Adrenal gland (tissue), 12 donors: ENCODE measurements around the gene PPFIA1. TPM values are rescaled to one million over a fixed set of nuclear protein-coding genes. Genes with fewer than 3 reads are reported as not detected.

Experiments
- DNase-seq, 7 donors: peaks; one replicate each; pipeline ENCODE4 v3.0.0-alpha.2; 2019 to 2020
- H3K27ac ChIP-seq, 5 donors: fragments of 200-600 bp; sonication (generic) in 4 of 5; 1 replicate in 3 of 5; 2 replicates in 2 of 5; pipeline versions ENCODE4 v1.5.1 to v1.8.0; 2016 to 2020; ENCODE audit warnings: mild to moderate bottlenecking in 1 of 5
- H3K27me3 ChIP-seq: fragments of 200-600 bp; 2 replicates; pipeline ENCODE4 v1.8.0; 2021
- H3K36me3 ChIP-seq, 2 donors: fragments of 200-600 bp; replicated peaks in 1 of 2; 1 replicate in 1 of 2; 2 replicates in 1 of 2; pipeline versions ENCODE4 v1.5.1 to v1.8.0; 2018 to 2022
- H3K4me1 ChIP-seq, 2 donors: fragments of 200-600 bp; replicated peaks in 1 of 2; 1 replicate in 1 of 2; 2 replicates in 1 of 2; pipeline versions ENCODE4 v1.5.1 to v1.8.0; 2018 to 2021
- H3K4me3 ChIP-seq, 4 donors: fragments of 200-600 bp; sonication (generic) in 3 of 4; one replicate each; pipeline ENCODE4 v1.5.1; 2016 to 2018
- H3K9me3 ChIP-seq, 3 donors: fragments of 200-600 bp; sonication (generic) in 1 of 3; replicated peaks in 1 of 3; 1 replicate in 2 of 3; 2 replicates in 1 of 3; pipeline versions ENCODE4 v1.5.1 to v1.8.0; 2016 to 2021
- CTCF ChIP-seq, 6 experiments: fragments of 450-650 bp in 4 of 6; fragments of 200-600 bp in 2 of 6; sonication (generic) in 1 of 6; IDR thresholded peaks; 1 replicate in 5 of 6; 2 replicates in 1 of 6; pipeline versions ENCODE4 v1.5.1 to v1.8.0; 2016 to 2021; ENCODE audit warnings: antibody characterized with exemption in 6 of 6, mild to moderate bottlenecking in 2 of 6, moderate library complexity in 1 of 6
- POLR2A ChIP-seq, 2 donors: fragments of 450-650 bp; IDR thresholded peaks; one replicate each; pipeline ENCODE4 v1.6.1; 2017; ENCODE audit warnings: antibody characterized with exemption in 2 of 2, mild to moderate bottlenecking in 2 of 2, moderate library complexity in 1 of 2
- WGBS, 4 donors: extraction: QIAGEN DNeasy Blood & Tissue Kit in 2 of 4; methylation state at CpG; one replicate each; pipeline versions ENCODE4 v1.1.5 to v1.1.7; 2013 to 2017; 5-methylcytosine and 5-hydroxymethylcytosine counted together
- intact Hi-C, 2 donors: fragments of 100-400 bp; cut with DNase I; formaldehyde crosslinking; loops; one replicate each; pipeline versions ENCODE4 v1.14.1 to v1.15.0; 2022 to 2023
- polyA plus RNA-seq, 3 donors: library from polyadenylated mRNA; stranded (reverse); fragments of 200-250 nt in 2 of 3; fragments of 350-450 nt in 1 of 3; fragmentation: Illumina TruSeq in 1 of 3; extraction: RNeasy Lipid Tissue Mini Kit (QIAGEN cat#74804) in 1 of 3; gene quantifications; one replicate each; pipeline ENCODE4 v1.2.3, GENCODE V29; 2013 to 2014
- total RNA-seq, 9 donors: library from RNA; depleted of rRNA in 4 of 9; stranded (reverse); fragments of >200 nt in 4 of 9; fragments of 120-200 nt in 1 of 9; fragmentation: NEBNext Ultra II Directional in 1 of 9; extraction: Animal tissue kit (Norgen Biotek cat#: 25700) in 1 of 9; gene quantifications; one replicate each; pipeline versions ENCODE4 v1.1.0 to v1.2.4, GENCODE V29; 2013 to 2023
- donor health status: healthy with polysubstance abuse.
- donor health status: Bipolar disorder and iron deficiency.
- donor health status: DM: yes; HTN: yes; CAD: no.
- donor health status: DM: no; HTN: no; CAD: no.
- donor health status: DM: no; HTN: no; CAD: no.
- donor health status: DM: yes; HTN: yes; CAD: no.

Gene PPFIA1
- total and polyA plus RNA-seq, 12 donors: 25.8 to 58.6 (median 35.7) TPM

- DNase-seq: no peak
- no peak overlapping the region for H3K4me3 ChIP-seq
- no peaks in the 10 kb centered on the region for H3K9me3 ChIP-seq
- H3K4me1 ChIP-seq: peaks cover 0 to 11% of the 10 kb centered on the region in 2 donors
- intact Hi-C loops: no loop called here
- no peak for TF ChIP-seq CTCF (IDR thresholded peaks at IDR 0.05)
- H3K27me3 ChIP-seq: no peaks in the 10 kb centered on the region
- 88 to 95% (median 94%) methylated on average over 4 of the region's 4 CpGs for WGBS, 4 donors
- peaks cover 0 to 41% of the 10 kb centered on the region in 2 donors for H3K36me3 ChIP-seq
- H3K27ac ChIP-seq: no peak overlapping the region
These were observed 11.5 kb downstream of the PPFIA1 start for GRCh38 chr11:70282012-70282411.

DNA sequence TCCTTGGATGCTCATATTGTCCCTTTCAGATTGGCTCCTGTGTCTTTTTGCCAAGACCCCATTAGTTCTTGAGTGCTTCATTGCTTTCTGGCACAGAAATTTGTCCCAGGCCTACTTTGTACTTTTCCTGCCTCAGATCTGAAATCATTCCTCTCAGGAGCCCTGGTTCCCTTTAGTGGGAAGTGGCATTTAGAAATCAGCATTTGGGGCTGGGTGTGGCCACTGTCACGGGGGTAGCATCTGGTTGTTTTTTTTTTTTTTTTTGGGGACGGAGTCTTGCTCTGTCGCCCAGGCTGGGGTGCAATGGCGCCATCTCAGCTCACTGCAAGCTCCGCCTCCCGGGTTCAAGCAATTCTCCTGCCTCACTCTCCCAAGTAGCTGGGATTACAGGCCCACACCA is 18.2 kb downstream of the PPFIA1 start:
- no peak overlapping the region for H3K27ac ChIP-seq
- intact Hi-C loops: no loop called here
- no peak for DNase-seq
- TF ChIP-seq POLR2A (IDR thresholded peaks at IDR 0.05) (no peak), CTCF (IDR thresholded peaks at IDR 0.05) (no peak)
- H3K4me3 ChIP-seq: no peak overlapping the region
- H3K9me3 ChIP-seq: no peaks in the 10 kb centered on the region
- 85 to 94% (median 89%) methylated on average over 6 of the region's 6 CpGs for WGBS, 4 donors
- no peaks in the 10 kb centered on the region for H3K27me3 ChIP-seq
- no peaks in the 10 kb centered on the region for H3K4me1 ChIP-seq
- peaks cover 0 to 48% of the 10 kb centered on the region in 2 donors for H3K36me3 ChIP-seq

GRCh38 chr11:70289582-70289981 is 19.1 kb downstream of the PPFIA1 start:
- H3K36me3 ChIP-seq: peaks cover 0 to 42% of the 10 kb centered on the region in 2 donors

DNA sequence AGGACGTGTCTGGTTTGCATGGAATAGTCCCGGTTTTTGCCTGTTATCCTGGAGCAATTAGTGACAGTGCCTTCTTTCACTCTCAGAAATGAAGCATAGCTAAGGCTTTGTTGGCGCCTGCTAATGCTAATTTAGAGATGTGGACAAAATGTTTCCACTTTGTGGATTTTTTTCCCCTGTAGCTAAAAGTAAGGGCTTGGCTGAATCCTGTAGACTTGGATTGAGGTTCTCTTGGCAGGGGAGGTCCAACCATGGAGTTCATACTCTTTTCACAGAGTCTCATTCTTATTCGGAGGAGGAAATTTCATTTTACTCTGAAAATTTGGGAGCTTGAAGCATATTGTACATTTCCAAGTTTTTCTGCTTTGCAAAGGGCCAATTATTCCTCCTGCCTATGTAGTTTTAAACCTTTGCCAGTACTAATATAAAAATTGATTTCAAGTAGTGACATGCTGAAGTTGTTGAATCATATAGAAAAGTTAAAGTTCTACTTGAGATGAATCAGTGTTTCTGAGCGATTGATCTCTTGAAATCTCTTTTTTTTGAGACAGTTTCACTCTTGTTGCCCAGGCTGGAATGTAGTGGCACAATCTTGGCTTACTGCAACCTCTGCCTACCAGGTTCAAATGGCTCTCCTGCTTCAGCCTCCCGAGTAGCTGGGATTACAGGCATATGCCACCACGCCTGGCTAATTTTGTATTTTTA is 20.0 kb downstream of the PPFIA1 start:
- no peak overlapping the region for H3K4me3 ChIP-seq
- TF ChIP-seq POLR2A (IDR thresholded peaks at IDR 0.05): no peak
- TF ChIP-seq CTCF (IDR thresholded peaks at IDR 0.05): no peak
- H3K4me1 ChIP-seq: no peaks in the 10 kb centered on the region
- no peak for DNase-seq
- no peaks in the 10 kb centered on the region for H3K27me3 ChIP-seq
- H3K36me3 ChIP-seq: peaks cover 0 to 33% of the 10 kb centered on the region in 2 donors
- intact Hi-C loops: no loop called here
- H3K9me3 ChIP-seq: no peaks in the 10 kb centered on the region
- no peak overlapping the region for H3K27ac ChIP-seq
- WGBS, 4 donors: 91 to 96% (median 95%) methylated on average over 7 of the region's 7 CpGs

More at GRCh38 chr11:70289582-70289981, 19.1 kb downstream of the PPFIA1 start:
- WGBS, 4 donors: 94 to 100% (median 97%) methylated on average over 4 of the region's 4 CpGs
- no peaks in the 10 kb centered on the region for H3K4me1 ChIP-seq
- H3K27me3 ChIP-seq: no peaks in the 10 kb centered on the region
- TF ChIP-seq CTCF (IDR thresholded peaks at IDR 0.05) (no peak), POLR2A (IDR thresholded peaks at IDR 0.05) (no peak)
- H3K4me3 ChIP-seq: no peak overlapping the region
- H3K9me3 ChIP-seq: no peaks in the 10 kb centered on the region
- H3K27ac ChIP-seq: no peak overlapping the region
- intact Hi-C loops: no loop called here
- DNase-seq: no peak
